GM18499 (cell line): ENCODE results near the gene GABRG3.
"Not testable (repeated sequence)": the region's sequence is repeated elsewhere in the genome, so short reads cannot be mapped to it uniquely, and the experiment has no call there.

Experiments
- ATAC-seq: cut with Tn5 transposase; IDR thresholded peaks from one replicate; pipeline ENCODE4 v1.9.1; 2021; ENCODE audit warnings: moderate number of reproducible peaks; ENCODE audit not compliant: insufficient read depth, unreplicated experiment

GABRG3 gene

GRCh38 chr15:26985050-26985449 is 14.1 kb downstream of the GABRG3 start:
- ATAC-seq: no peak

- ATAC-seq: no peak
Observed at GRCh38 chr15:26996250-26996649, 25.3 kb downstream of the GABRG3 start.

GRCh38 chr15:27003003-27003402 is 32.0 kb downstream of the GABRG3 start:
- ATAC-seq: not testable (repeated sequence)

- ATAC-seq: not testable (repeated sequence)
Observed at GRCh38 chr15:27004226-27004625, 33.2 kb downstream of the GABRG3 start.

- ATAC-seq: no peak
Observed at GRCh38 chr15:27017168-27017809, 46.3 kb downstream of the GABRG3 start.

- no peak for ATAC-seq
Observed at GRCh38 chr15:27019687-27020086, 48.7 kb downstream of the GABRG3 start.

- no peak for ATAC-seq
Observed at GRCh38 chr15:27025481-27025966, 54.5 kb downstream of the GABRG3 start.

- ATAC-seq: no peak
Observed at GRCh38 chr15:27027229-27027628, 56.2 kb downstream of the GABRG3 start.

- ATAC-seq: no peak
Observed at GRCh38 chr15:27028858-27029477, 58.0 kb downstream of the GABRG3 start.

- ATAC-seq: no peak
Observed at GRCh38 chr15:27036210-27036609, 65.2 kb downstream of the GABRG3 start.

GRCh38 chr15:27037501-27037900 is 66.5 kb downstream of the GABRG3 start:
- no peak for ATAC-seq

- ATAC-seq: no peak
Observed at GRCh38 chr15:27039152-27039551, 68.2 kb downstream of the GABRG3 start.

GRCh38 chr15:27042230-27042629 is 71.2 kb downstream of the GABRG3 start:
- no peak for ATAC-seq

- no peak for ATAC-seq
Observed at GRCh38 chr15:27042646-27043045, 71.7 kb downstream of the GABRG3 start.

GRCh38 chr15:27043770-27044169 is 72.8 kb downstream of the GABRG3 start:
- no peak for ATAC-seq

GRCh38 chr15:27045796-27046195 is 74.8 kb downstream of the GABRG3 start:
- ATAC-seq: no peak

- no peak for ATAC-seq
Observed at GRCh38 chr15:27046880-27047279, 75.9 kb downstream of the GABRG3 start.

- ATAC-seq: no peak
Observed at GRCh38 chr15:27050163-27050562, 79.2 kb downstream of the GABRG3 start.

- ATAC-seq: no peak
Observed at GRCh38 chr15:27054426-27054825, 83.4 kb downstream of the GABRG3 start.

GRCh38 chr15:27057904-27058645 is 87.1 kb downstream of the GABRG3 start:
- no peak for ATAC-seq

- no peak for ATAC-seq
Observed at GRCh38 chr15:27058939-27059338, 88.0 kb downstream of the GABRG3 start.
